HL-60 (cell line): ENCODE results near the gene OSBPL2.

Experiments used
- DNase-seq, 2 experiments: peaks; one replicate each; pipeline ENCODE4 v3.0.0-alpha.2; 2010 to 2020; ENCODE audit warnings: low read depth in 1 of 2, low spot score in 1 of 2
- H3K27ac ChIP-seq: fragments of 250-450 bp; sonication (Bioruptor Pico); replicated peaks from 2 replicates; pipeline ENCODE4 v1.5.1; 2020; ENCODE audit warnings: mild to moderate bottlenecking, moderate library complexity
- H3K27me3 ChIP-seq: fragments of 250-450 bp; sonication (Bioruptor Pico); 2 replicates; pipeline ENCODE4 v1.5.1; 2021; ENCODE audit warnings: mild to moderate bottlenecking, moderate library complexity; ENCODE audit not compliant: insufficient read depth, poor library complexity, severe bottlenecking
- H3K4me3 ChIP-seq: replicated peaks from 2 replicates; pipeline ENCODE4 v1.5.1; 2011; ENCODE audit warnings: mild to moderate bottlenecking, control low read depth, low read length; ENCODE audit not compliant: insufficient read depth
- GABPA ChIP-seq: IDR thresholded peaks from 2 replicates; pipeline ENCODE4 v1.6.1; 2012; ENCODE audit warnings: low read depth
- POLR2AphosphoS5 ChIP-seq: IDR thresholded peaks from 2 replicates; pipeline ENCODE4 v1.6.1; 2012; ENCODE audit warnings: low read depth
- SPI1 ChIP-seq: IDR thresholded peaks from 2 replicates; pipeline ENCODE4 v1.6.1; 2012; ENCODE audit warnings: low read depth, mild to moderate bottlenecking, borderline replicate concordance
- TF ChIP-seq, protein P1 (sequence below): IDR thresholded peaks from one replicate; pipeline ENCODE4 v1.5.1; 2011; ENCODE audit warnings: low read length, control low read depth, inconsistent platforms; ENCODE audit not compliant: insufficient read depth
- TF ChIP-seq, protein P2 (sequence below): IDR thresholded peaks from 2 replicates; pipeline ENCODE4 v1.6.1; 2012; ENCODE audit warnings: low read depth; ENCODE audit not compliant: insufficient replicate concordance

OSBPL2 gene

DNA sequence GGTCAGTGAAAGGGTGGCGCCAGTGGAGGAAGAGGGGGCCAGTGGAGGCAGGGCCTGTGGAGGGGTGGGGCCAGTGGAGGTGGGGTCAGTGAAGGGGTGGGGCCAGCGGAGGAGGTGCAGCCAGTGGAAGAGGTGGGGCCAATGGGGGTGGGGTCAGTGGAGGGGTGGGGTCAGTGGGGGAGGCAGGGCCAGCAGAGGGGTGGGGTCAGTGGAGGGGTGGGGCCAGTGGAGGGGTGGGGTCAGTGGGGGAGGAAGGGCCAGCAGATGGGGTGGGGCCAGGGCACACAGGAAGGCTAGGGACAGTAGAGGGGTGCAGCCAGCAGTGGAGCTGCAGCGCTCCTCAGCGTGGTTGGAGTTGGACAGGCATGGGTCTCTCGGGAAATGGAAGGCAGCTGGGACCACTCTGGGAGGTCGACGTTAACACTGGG, 83.2 kb downstream of the OSBPL2 start:
- H3K27ac ChIP-seq = no peak overlapping the region
- H3K27me3 ChIP-seq = no peaks in the 10 kb centered on the region
- DNase-seq = no peak
- TF ChIP-seq GABPA (no peak), POLR2AphosphoS5 (no peak), SPI1 (no peak)
- TF ChIP-seq, protein P1, sequence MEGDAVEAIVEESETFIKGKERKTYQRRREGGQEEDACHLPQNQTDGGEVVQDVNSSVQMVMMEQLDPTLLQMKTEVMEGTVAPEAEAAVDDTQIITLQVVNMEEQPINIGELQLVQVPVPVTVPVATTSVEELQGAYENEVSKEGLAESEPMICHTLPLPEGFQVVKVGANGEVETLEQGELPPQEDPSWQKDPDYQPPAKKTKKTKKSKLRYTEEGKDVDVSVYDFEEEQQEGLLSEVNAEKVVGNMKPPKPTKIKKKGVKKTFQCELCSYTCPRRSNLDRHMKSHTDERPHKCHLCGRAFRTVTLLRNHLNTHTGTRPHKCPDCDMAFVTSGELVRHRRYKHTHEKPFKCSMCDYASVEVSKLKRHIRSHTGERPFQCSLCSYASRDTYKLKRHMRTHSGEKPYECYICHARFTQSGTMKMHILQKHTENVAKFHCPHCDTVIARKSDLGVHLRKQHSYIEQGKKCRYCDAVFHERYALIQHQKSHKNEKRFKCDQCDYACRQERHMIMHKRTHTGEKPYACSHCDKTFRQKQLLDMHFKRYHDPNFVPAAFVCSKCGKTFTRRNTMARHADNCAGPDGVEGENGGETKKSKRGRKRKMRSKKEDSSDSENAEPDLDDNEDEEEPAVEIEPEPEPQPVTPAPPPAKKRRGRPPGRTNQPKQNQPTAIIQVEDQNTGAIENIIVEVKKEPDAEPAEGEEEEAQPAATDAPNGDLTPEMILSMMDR = no peak
- TF ChIP-seq, protein P2, sequence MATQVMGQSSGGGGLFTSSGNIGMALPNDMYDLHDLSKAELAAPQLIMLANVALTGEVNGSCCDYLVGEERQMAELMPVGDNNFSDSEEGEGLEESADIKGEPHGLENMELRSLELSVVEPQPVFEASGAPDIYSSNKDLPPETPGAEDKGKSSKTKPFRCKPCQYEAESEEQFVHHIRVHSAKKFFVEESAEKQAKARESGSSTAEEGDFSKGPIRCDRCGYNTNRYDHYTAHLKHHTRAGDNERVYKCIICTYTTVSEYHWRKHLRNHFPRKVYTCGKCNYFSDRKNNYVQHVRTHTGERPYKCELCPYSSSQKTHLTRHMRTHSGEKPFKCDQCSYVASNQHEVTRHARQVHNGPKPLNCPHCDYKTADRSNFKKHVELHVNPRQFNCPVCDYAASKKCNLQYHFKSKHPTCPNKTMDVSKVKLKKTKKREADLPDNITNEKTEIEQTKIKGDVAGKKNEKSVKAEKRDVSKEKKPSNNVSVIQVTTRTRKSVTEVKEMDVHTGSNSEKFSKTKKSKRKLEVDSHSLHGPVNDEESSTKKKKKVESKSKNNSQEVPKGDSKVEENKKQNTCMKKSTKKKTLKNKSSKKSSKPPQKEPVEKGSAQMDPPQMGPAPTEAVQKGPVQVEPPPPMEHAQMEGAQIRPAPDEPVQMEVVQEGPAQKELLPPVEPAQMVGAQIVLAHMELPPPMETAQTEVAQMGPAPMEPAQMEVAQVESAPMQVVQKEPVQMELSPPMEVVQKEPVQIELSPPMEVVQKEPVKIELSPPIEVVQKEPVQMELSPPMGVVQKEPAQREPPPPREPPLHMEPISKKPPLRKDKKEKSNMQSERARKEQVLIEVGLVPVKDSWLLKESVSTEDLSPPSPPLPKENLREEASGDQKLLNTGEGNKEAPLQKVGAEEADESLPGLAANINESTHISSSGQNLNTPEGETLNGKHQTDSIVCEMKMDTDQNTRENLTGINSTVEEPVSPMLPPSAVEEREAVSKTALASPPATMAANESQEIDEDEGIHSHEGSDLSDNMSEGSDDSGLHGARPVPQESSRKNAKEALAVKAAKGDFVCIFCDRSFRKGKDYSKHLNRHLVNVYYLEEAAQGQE = no peak
- no peak overlapping the region for H3K4me3 ChIP-seq

DNA sequence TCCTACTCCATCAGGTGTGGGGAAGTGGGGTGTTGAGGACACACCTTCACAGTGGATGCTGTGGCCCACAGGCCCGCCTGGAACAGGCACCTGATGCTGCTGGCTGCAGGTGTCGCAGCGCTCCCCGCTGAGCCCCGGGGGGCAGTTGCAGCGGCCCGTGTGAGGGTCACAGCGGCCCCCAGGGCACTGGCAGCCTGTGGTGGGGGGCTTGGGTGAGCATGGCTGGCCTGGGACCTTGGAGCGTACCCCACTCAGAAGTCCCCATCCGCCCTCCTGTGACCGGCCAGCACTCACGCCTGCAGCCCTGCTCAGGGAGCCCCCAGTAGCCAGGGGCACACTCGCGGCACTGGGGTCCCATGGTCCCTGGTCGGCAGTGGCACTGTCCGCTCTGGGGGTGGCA, 83.7 kb downstream of the OSBPL2 start:
- TF ChIP-seq, protein P2 = no peak
- TF ChIP-seq, protein P1 = no peak
- TF ChIP-seq POLR2AphosphoS5 (no peak), GABPA (no peak), SPI1 (no peak)
- H3K27ac ChIP-seq = no peak overlapping the region
- no peaks in the 10 kb centered on the region for H3K27me3 ChIP-seq
- DNase-seq = no peak
- no peak overlapping the region for H3K4me3 ChIP-seq

DNA sequence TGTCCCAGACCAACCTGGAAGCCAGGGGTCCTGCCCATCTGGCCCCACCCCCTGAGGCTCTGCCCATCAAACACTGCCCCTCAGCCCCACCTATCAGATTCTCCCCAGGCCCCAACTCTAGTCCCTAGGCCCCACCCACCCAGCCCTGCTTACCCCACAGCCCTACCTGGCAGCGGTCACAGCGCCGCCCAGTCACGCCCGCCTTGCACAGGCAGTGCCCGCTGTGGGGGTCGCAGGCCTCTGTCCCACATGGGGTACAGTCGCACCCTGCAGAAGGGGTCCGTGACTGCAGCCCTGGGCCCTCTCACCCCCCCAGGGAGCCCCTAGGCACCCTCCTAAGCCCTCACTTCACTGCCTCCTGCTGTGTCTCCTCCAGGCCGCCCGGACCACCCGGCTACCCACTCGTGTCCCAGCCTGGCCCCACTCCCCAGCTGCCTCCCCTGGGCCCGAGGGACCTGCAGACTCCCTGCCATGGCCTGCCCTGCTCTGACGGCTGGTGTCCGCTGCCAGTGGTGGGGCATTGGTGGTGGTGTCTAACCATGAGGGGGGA, 84.2 kb downstream of the OSBPL2 start:
- DNase-seq = no peak
- H3K27ac ChIP-seq = no peak overlapping the region
- TF ChIP-seq POLR2AphosphoS5 (no peak), SPI1 (no peak)
- TF ChIP-seq, protein P2 = no peak
- H3K27me3 ChIP-seq = no peaks in the 10 kb centered on the region
- no peak overlapping the region for H3K4me3 ChIP-seq
